Activated CD8-positive, alpha-beta memory T cell treated with anti-CD3 and anti-CD28 coated beads, Interleukin-2, amount 50 U/mL, for 4 hours (primary cell): ENCODE results near the gene FAM72D.
"Not testable (repeated sequence)": the region's sequence is repeated elsewhere in the genome, so short reads cannot be mapped to it uniquely, and the experiment has no call there.

Source experiments
- DNase-seq: peaks from one replicate; pipeline ENCODE4 v3.0.0-alpha.2; 2020

FAM72D gene

DNA sequence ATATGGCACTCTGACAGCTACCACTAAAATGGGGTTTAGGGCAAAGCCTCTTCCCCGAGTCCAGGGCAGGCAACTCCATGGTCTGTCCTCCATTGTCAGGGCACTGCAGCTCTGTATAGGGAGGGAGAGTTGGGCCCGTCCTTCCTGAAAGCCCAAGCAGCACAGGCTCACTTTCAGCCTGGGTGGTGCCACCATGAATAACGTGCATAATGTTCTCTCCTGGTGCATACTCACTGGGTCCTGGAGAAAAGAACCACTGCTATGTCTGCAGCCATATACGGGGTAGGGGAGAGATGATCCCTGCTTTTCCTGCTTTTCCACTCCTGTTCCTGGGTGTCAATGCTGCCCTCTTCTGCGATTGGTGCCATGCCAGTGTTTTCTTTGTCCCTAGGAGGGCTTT, 60.1 kb downstream of the FAM72D start:
- DNase-seq: not testable (repeated sequence)

DNA sequence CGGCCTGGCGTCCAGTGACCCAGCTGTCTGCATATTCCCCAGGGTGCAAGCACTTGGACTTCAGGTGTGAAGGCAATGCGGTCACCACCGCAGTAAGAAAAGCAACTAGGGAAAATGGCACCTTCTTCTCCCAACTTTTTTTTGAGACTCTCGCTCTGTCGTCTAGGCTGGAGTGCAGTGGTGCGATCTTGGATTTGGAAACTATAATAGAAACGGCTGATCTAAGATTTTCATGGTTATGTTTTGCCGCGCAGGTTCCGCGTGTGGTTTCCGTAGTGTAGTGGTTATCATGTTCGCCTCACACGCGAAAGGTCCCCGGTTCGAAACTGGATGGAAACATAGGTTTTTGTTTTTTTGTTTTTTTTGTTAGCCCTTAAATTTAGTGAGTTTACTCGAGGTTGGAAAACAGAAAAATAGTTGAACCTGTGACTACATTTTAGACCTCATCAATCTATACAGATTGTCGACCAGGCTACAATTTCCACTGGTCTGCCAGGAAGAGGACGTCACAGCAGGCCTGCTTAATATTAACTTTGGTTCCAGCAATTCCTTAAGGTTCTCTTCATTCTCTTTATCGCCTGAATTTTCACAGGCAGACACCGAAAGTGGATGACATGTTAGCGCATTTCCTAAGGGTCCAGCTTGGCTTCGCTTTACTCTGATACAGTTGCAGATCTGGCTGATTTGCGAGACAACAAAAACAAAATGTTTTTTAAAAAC, 61.3 kb downstream of the FAM72D start:
- DNase-seq: not testable (repeated sequence)

DNA sequence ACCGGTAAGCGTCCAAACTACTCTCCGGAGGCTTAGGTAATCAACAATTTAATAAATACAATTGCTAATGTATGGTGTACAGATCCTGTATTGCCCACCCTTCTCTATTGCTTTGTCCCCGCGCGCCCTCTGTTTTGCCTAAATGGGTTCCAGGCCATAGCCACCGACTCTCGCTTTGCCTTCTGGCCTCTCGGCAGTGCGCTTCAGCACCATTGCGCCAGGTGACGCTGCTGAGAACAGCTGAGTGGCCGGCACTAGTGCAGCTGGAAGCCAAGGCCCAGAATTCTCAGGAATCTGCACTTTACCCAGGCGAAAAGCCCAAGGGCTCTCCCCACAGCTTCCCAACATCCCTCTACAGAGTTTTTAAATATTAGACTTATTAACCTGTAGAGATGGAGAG, 61.9 kb downstream of the FAM72D start:
- DNase-seq: not testable (repeated sequence)

DNA sequence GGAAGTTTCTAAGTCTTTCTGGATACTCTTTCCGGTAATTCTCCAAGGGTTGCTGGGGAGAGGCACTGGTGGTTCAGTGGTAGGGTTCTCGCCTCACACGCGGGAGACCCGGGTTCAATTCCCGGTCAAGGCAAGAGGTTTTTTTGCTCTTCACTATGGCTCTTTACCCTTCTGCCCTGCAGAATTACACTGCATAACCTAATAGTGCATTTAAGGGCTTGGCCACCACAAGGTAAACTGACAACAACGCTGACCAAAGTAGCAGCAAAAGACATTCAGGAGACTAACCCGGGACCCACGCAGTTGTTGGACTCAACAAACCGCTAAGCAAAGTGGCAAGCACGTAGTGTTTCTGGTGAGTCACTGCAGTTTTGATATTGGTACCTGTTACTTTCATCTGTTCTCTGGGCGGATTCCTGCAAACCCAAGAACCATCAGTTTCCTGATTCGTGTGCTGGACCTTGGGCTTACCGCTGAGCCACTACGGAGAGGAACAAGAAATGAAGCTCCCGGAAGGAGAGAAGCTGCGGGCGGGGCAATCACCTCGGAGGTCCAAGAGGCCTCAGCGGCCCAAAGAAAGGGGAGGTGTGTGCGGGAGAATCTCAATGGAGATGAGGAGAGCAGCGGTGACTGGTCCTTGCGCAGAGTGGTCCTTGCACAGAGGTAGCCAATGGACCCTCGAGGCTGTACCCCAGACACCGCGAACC, 65.4 kb downstream of the FAM72D start:
- not testable (repeated sequence) for DNase-seq
